PFSK-1 (cell line): Measurements from ENCODE around the gene DIAPH1.

Experiments used
- FOXP2 ChIP-seq: optimal IDR thresholded peaks from 2 replicates; pipeline ENCODE3; 2011; ENCODE audit warnings: borderline replicate concordance, control low read depth, inconsistent platforms; ENCODE audit not compliant: insufficient read depth; ENCODE audit errors: extremely low read length, extremely low read depth
- POLR2AphosphoS5 ChIP-seq: IDR thresholded peaks from 2 replicates; pipeline ENCODE4 v1.6.1; 2012; ENCODE audit warnings: low read depth, mild to moderate bottlenecking, control low read depth, low read length, moderate library complexity
- REST ChIP-seq, 2 experiments: IDR thresholded peaks; 2 replicates each; pipeline versions ENCODE4 v1.6.1 to v1.8.0; 2011 to 2012; ENCODE audit warnings: low read depth in 2 of 2, low read length in 2 of 2, control low read depth in 1 of 2, inconsistent platforms in 1 of 2, mild to moderate bottlenecking in 1 of 2, moderate library complexity in 1 of 2; ENCODE audit not compliant: insufficient read depth in 1 of 2
- SIN3A ChIP-seq: IDR thresholded peaks from 2 replicates; pipeline ENCODE4 v1.6.1; 2012; ENCODE audit warnings: mild to moderate bottlenecking, low read length, moderate library complexity, borderline replicate concordance; ENCODE audit not compliant: insufficient read depth
- TAF1 ChIP-seq: IDR thresholded peaks from 2 replicates; pipeline ENCODE4 v1.6.1; 2012; ENCODE audit warnings: low read length, control low read depth, borderline replicate concordance; ENCODE audit not compliant: insufficient read depth

DIAPH1 gene

GRCh38 chr5:141564216-141564692, 54.5 kb downstream of the DIAPH1 start:
- TF ChIP-seq SIN3A (peak; percentile 38; the same call in 1 of the 2 replicates), TAF1 (0 out of 2 replicates have a peak, but pooled peaks have one; percentile 38), REST (IDR thresholded peaks at IDR 0.05; ENCODE audit: insufficient read depth in 1 of 2, low read depth in 2 of 2, low read length in 2 of 2) (no peak), FOXP2 (no peak), POLR2AphosphoS5 (no peak)

- TF ChIP-seq TAF1 = peak; percentile 63; the same call in 1 of the 2 replicates
- TF ChIP-seq POLR2AphosphoS5 = no peak; the same call in 1 of the 2 replicates
These were observed 57.9 kb downstream of the DIAPH1 start for GRCh38 chr5:141560725-141561483.

GRCh38 chr5:141560151-141560550, 58.6 kb downstream of the DIAPH1 start:
- no peak for TF ChIP-seq POLR2AphosphoS5

- TF ChIP-seq TAF1 (no peak), FOXP2 (no peak), POLR2AphosphoS5 (no peak), SIN3A (no peak)
These were observed 59.3 kb downstream of the DIAPH1 start for GRCh38 chr5:141559461-141559860.

GRCh38 chr5:141558150-141558549, 60.6 kb downstream of the DIAPH1 start:
- TF ChIP-seq TAF1 (no peak), REST (IDR thresholded peaks at IDR 0.05; ENCODE audit: insufficient read depth in 1 of 2, low read depth in 2 of 2, low read length in 2 of 2) (no peak), POLR2AphosphoS5 (no peak), SIN3A (no peak), FOXP2 (no peak)

- TF ChIP-seq FOXP2 (peak; percentile 75), POLR2AphosphoS5 (no peak), REST (IDR thresholded peaks at IDR 0.05; ENCODE audit: insufficient read depth in 1 of 2, low read depth in 2 of 2, low read length in 2 of 2) (no peak), TAF1 (peak; percentile 25; the same call in 1 of the 2 replicates), SIN3A (no peak)
These were observed 61.1 kb downstream of the DIAPH1 start for GRCh38 chr5:141557681-141558136.
